Right cardiac atrium (tissue), 5 donors: ENCODE data around the gene FNBP1L. TPM values are rescaled to one million over a fixed set of nuclear protein-coding genes. Genes with fewer than 3 reads are reported as not detected.
A peak's percentile ranks its signal among the peaks of the same experiment; 100 is the strongest.
"Not testable (repeated sequence)": the region's sequence is repeated elsewhere in the genome, so short reads cannot be mapped to it uniquely, and the experiment has no call there.

Source experiments
- ATAC-seq, 2 donors: fragments of 200-7000 bp; cut with Tn5 transposase; one replicate each; pipeline versions ENCODE4 v1.8.0 to v1.9.1; 2020; ENCODE audit warnings: moderate library complexity in 2 of 2, mild to moderate bottlenecking in 1 of 2
- DNase-seq, 3 donors: peaks; one replicate each; pipeline ENCODE4 v3.0.0-alpha.2; 2020
- H3K27ac ChIP-seq: one replicate; pipeline ENCODE4 v1.5.1; 2013; ENCODE audit warnings: mild to moderate bottlenecking, low read length, control low read depth, moderate library complexity
- H3K27me3 ChIP-seq: one replicate; pipeline ENCODE4 v1.6.1; 2013; ENCODE audit not compliant: control insufficient read depth, insufficient read depth
- H3K4me1 ChIP-seq: one replicate; pipeline ENCODE4 v1.6.1; 2013; ENCODE audit warnings: low read length; ENCODE audit not compliant: control insufficient read depth, insufficient read depth
- H3K4me3 ChIP-seq: one replicate; pipeline ENCODE4 v1.5.1; 2013; ENCODE audit warnings: low read length, control low read depth
- H3K9me3 ChIP-seq: one replicate; pipeline ENCODE4 v1.6.1; 2013; ENCODE audit warnings: low read length; ENCODE audit not compliant: control insufficient read depth
- WGBS: extraction: QIAGEN DNeasy Blood & Tissue Kit; methylation state at CpG from one replicate; pipeline ENCODE4 v1.1.7; 2013; 5-methylcytosine and 5-hydroxymethylcytosine counted together
- intact Hi-C, 4 donors: fragments of 100-400 bp; cut with DNase I; formaldehyde crosslinking; loops; one replicate each; pipeline versions ENCODE4 v1.11.0 to v1.14.0; 2022 to 2023
- polyA plus RNA-seq: library from polyadenylated mRNA; stranded (reverse); fragments of 200-250 nt; gene quantifications from one replicate; pipeline ENCODE4 v1.2.3, GENCODE V29; 2013
- total RNA-seq, 4 donors: library from RNA; stranded (reverse); fragmentation: NEBNext Ultra II Directional; extraction: Animal tissue kit (Norgen Biotek cat#: 25700); gene quantifications; one replicate each; pipeline ENCODE4 v1.2.1, GENCODE V29; 2021
- donor health status: healthy with polysubstance abuse.
- donor health status: DM: no; HTN: yes; CAD: no.
- donor health status: DM: no; HTN: no; CAD: no.
- donor health status: DM: no; HTN: yes; CAD: no; lungs with severe emphysema.
- donor health status: DM: yes; HTN: yes; CAD: no.

FNBP1L gene
- total and polyA plus RNA-seq, 5 donors = 13.1 to 21.8 (median 18.3) TPM

- Histone ChIP-seq H3K4me3 (no peak overlapping the region), H3K4me1 (peaks cover 3% of the 10 kb centered on the region), H3K27me3 (no peaks in the 10 kb centered on the region), H3K9me3 (no peaks in the 10 kb centered on the region), H3K27ac (peak overlapping the region; percentile 43)
- intact Hi-C loops = no loop called here
- WGBS = 38% methylated on average over 9 of the region's 9 CpGs
- ATAC-seq (peak; percentile 65 to 66), DNase-seq (peak; percentile 46 to 80 (median 65))
Observed at GRCh38 chr1:93552741-93553455, 105.0 kb downstream of the FNBP1L start.

- H3K27ac ChIP-seq, H3K9me3 ChIP-seq, H3K4me3 ChIP-seq, H3K4me1 ChIP-seq, DNase-seq, intact Hi-C loops, H3K27me3 ChIP-seq: not testable (repeated sequence)
- peak; percentile 67 to 81 for ATAC-seq
- WGBS = 34% methylated on average over 4 of the region's 4 CpGs
Observed at GRCh38 chr1:93553886-93554490, 106.1 kb downstream of the FNBP1L start.

- ATAC-seq (peak; percentile 82 to 92), DNase-seq (no peak)
- WGBS = 32% methylated on average over 7 of the region's 7 CpGs
- Histone ChIP-seq H3K27me3 (no peaks in the 10 kb centered on the region), H3K27ac (peak overlapping the region; percentile 30), H3K4me3 (no peak overlapping the region), H3K9me3 (no peaks in the 10 kb centered on the region), H3K4me1 (peaks cover 3% of the 10 kb centered on the region)
- intact Hi-C loops = no loop called here
Observed at GRCh38 chr1:93554883-93555872, 107.3 kb downstream of the FNBP1L start.

- peaks cover 3% of the 10 kb centered on the region for H3K4me1 ChIP-seq
- intact Hi-C loops = no loop called here
Observed at GRCh38 chr1:93556291-93556690, 108.4 kb downstream of the FNBP1L start.

GRCh38 chr1:93559045-93559444 is 111.1 kb downstream of the FNBP1L start:
- DNase-seq (no peak), ATAC-seq (no peak)
- intact Hi-C loops = no loop called here
- 83% methylated on average over 2 of the region's 2 CpGs for WGBS
- Histone ChIP-seq H3K4me3 (no peak overlapping the region), H3K27ac (no peak overlapping the region), H3K27me3 (no peaks in the 10 kb centered on the region), H3K9me3 (no peaks in the 10 kb centered on the region), H3K4me1 (no peaks in the 10 kb centered on the region)

More at GRCh38 chr1:93556291-93556690, 108.4 kb downstream of the FNBP1L start:
- DNase-seq (no peak), ATAC-seq (no peak)
- Histone ChIP-seq H3K9me3 (no peaks in the 10 kb centered on the region), H3K27ac (peak overlapping the region; percentile 23), H3K4me3 (no peak overlapping the region), H3K27me3 (no peaks in the 10 kb centered on the region)
- 89% methylated on average over 2 of the region's 2 CpGs for WGBS

GRCh38 chr1:93559695-93560094 is 111.8 kb downstream of the FNBP1L start:
- Histone ChIP-seq H3K4me3 (no peak overlapping the region), H3K27ac (no peak overlapping the region)

GRCh38 chr1:93565496-93566206 is 117.7 kb downstream of the FNBP1L start:
- no peaks in the 10 kb centered on the region for H3K9me3 ChIP-seq
- DNase-seq (no peak), ATAC-seq (peak; percentile 3 to 27)
- 65% methylated on average over 4 of the region's 4 CpGs for WGBS
- intact Hi-C loops = no loop called here
- H3K4me3 ChIP-seq = no peak overlapping the region
- peak overlapping the region; percentile 26 for H3K27ac ChIP-seq
- H3K27me3 ChIP-seq = no peaks in the 10 kb centered on the region
- H3K4me1 ChIP-seq = peaks cover 6% of the 10 kb centered on the region

More at GRCh38 chr1:93559695-93560094, 111.8 kb downstream of the FNBP1L start:
- no peaks in the 10 kb centered on the region for H3K27me3 ChIP-seq
- H3K9me3 ChIP-seq = no peaks in the 10 kb centered on the region
- DNase-seq (no peak), ATAC-seq (peak in 1 of 2 donors; percentile 10)
- intact Hi-C loops = no loop called here
- H3K4me1 ChIP-seq = no peaks in the 10 kb centered on the region

GRCh38 chr1:93566227-93566626 is 118.3 kb downstream of the FNBP1L start:
- intact Hi-C loops = no loop called here
- Histone ChIP-seq H3K27me3 (no peaks in the 10 kb centered on the region), H3K4me1 (peaks cover 6% of the 10 kb centered on the region), H3K27ac (peak overlapping the region; percentile 26), H3K4me3 (no peak overlapping the region), H3K9me3 (no peaks in the 10 kb centered on the region)
- DNase-seq (peak; percentile 48 to 70 (median 67)), ATAC-seq (peak; percentile 67 to 75)
- 43% methylated on average over 10 of the region's 10 CpGs for WGBS

- ATAC-seq (peak; percentile 77 to 95), DNase-seq (peak in 1 of 3 donors; percentile 74)
- Histone ChIP-seq H3K9me3 (no peaks in the 10 kb centered on the region), H3K4me1 (peaks cover 6% of the 10 kb centered on the region), H3K4me3 (no peak overlapping the region), H3K27ac (peak overlapping the region; percentile 48), H3K27me3 (no peaks in the 10 kb centered on the region)
- WGBS = 73% methylated on average over 15 of the region's 15 CpGs
- intact Hi-C loops = no loop called here
Observed at GRCh38 chr1:93567255-93567918, 119.5 kb downstream of the FNBP1L start.

GRCh38 chr1:93569489-93569888 is 121.6 kb downstream of the FNBP1L start:
- ATAC-seq (no peak), DNase-seq (no peak)
- WGBS = 100% methylated on average over 2 of the region's 2 CpGs
- H3K4me3 ChIP-seq = no peak overlapping the region
- no peaks in the 10 kb centered on the region for H3K9me3 ChIP-seq
- peaks cover 6% of the 10 kb centered on the region for H3K4me1 ChIP-seq
- no peaks in the 10 kb centered on the region for H3K27me3 ChIP-seq
- intact Hi-C loops = no loop called here
- no peak overlapping the region for H3K27ac ChIP-seq
